Superior temporal gyrus (tissue), 1 donor: ENCODE measurements around the gene ZNF669.
A peak's percentile ranks its signal among the peaks of the same experiment; 100 is the strongest.

Source experiments
- DNase-seq: peaks from one replicate; pipeline ENCODE4 v3.0.0-alpha.2; 2016; ENCODE audit errors: extremely low spot score

Gene ZNF669

GRCh38 chr1:247111259-247111699 is 7.1 kb upstream of the ZNF669 start:
- DNase-seq, result peak; percentile 4

GRCh38 chr1:247110627-247111258 is 6.6 kb upstream of the ZNF669 start:
- DNase-seq, result peak; percentile 13

- no peak for DNase-seq
Measured at GRCh38 chr1:247107694-247108093, 3.5 kb upstream of the ZNF669 start.

- DNase-seq, result no peak
Measured at GRCh38 chr1:247105966-247106365, 1.8 kb upstream of the ZNF669 start.

GRCh38 chr1:247104965-247105364 is 809 bp upstream of the ZNF669 start:
- DNase-seq, result no peak

- DNase-seq, result peak; percentile 2
Measured at GRCh38 chr1:247102381-247102780, 1.8 kb downstream of the ZNF669 start.

GRCh38 chr1:247100676-247101279 is 3.4 kb downstream of the ZNF669 start:
- DNase-seq, result peak; percentile 2

- DNase-seq, result no peak
Measured at GRCh38 chr1:247096958-247097357, 7.2 kb downstream of the ZNF669 start.

- DNase-seq, result no peak
Measured at GRCh38 chr1:247096544-247096943, 7.6 kb downstream of the ZNF669 start.

- DNase-seq, result no peak
Measured at GRCh38 chr1:247096112-247096511, 8.0 kb downstream of the ZNF669 start.

- no peak for DNase-seq
Measured at GRCh38 chr1:247090455-247090854, 13.7 kb downstream of the ZNF669 start.

- DNase-seq, result no peak
Measured at GRCh38 chr1:247089616-247090375, 14.4 kb downstream of the ZNF669 start.

GRCh38 chr1:247088967-247089366 is 15.2 kb downstream of the ZNF669 start:
- no peak for DNase-seq

GRCh38 chr1:247087256-247087655 is 16.9 kb downstream of the ZNF669 start:
- DNase-seq, result no peak

GRCh38 chr1:247085310-247085709 is 18.8 kb downstream of the ZNF669 start:
- no peak for DNase-seq

- no peak for DNase-seq
Measured at GRCh38 chr1:247084771-247085170, 19.4 kb downstream of the ZNF669 start.

- no peak for DNase-seq
Measured at GRCh38 chr1:247079141-247079874, 24.8 kb downstream of the ZNF669 start.

GRCh38 chr1:247078258-247079140 is 25.7 kb downstream of the ZNF669 start, which contains the start of gene ZNF670:
Gene ZNF670, minus strand, starts transcription at chr1:247078811. Its CDS starts 215 bp downstream, at chr1:247078596.
- DNase-seq, result peak; percentile 98

GRCh38 chr1:247077876-247078257 is 26.3 kb downstream of the ZNF669 start:
- peak; percentile 26 for DNase-seq

GRCh38 chr1:247077213-247077612 is 26.9 kb downstream of the ZNF669 start:
- DNase-seq, result no peak

GRCh38 chr1:247070645-247071044 is 33.5 kb downstream of the ZNF669 start:
- no peak for DNase-seq
